HepG2 (cell line): ENCODE measurements around the gene GNB3. TPM values are rescaled to one million over a fixed set of nuclear protein-coding genes. Genes with fewer than 3 reads are reported as not detected.
A peak's percentile ranks its signal among the peaks of the same experiment; 100 is the strongest.

Experiments used
- ATF7-NPFF ChIP-seq: sonication (generic); formaldehyde crosslinking; IDR thresholded peaks from 2 replicates; pipeline ENCODE4 v1.8.1; 2023; ENCODE audit warnings: mild to moderate bottlenecking, low read depth, missing genetic modification reagents, moderate library complexity
- CENPX ChIP-seq: sonication (generic); formaldehyde crosslinking; IDR thresholded peaks from 2 replicates; pipeline ENCODE4 v1.9.0; 2021; ENCODE audit warnings: mild to moderate bottlenecking, missing genetic modification reagents, moderate library complexity
- HNRNPLL ChIP-seq: fragments of 200-400 bp; formaldehyde crosslinking; IDR thresholded peaks from 2 replicates; pipeline ENCODE4 v1.6.1; 2017; ENCODE audit warnings: mild to moderate bottlenecking, low read depth, low read length; ENCODE audit not compliant: poor library complexity, severe bottlenecking
- JUN ChIP-seq: sonication (generic); formaldehyde crosslinking; IDR thresholded peaks from 2 replicates; pipeline ENCODE4 v1.4.0; 2020; ENCODE audit warnings: mild to moderate bottlenecking, missing genetic modification reagents
- MIER2 ChIP-seq: IDR thresholded peaks from 2 replicates; pipeline ENCODE4 v1.6.1; 2016; ENCODE audit warnings: missing biosample characterization, missing genetic modification reagents
- NR2F2 ChIP-seq: IDR thresholded peaks from 2 replicates; pipeline ENCODE4 v1.6.1; 2012; ENCODE audit warnings: low read depth, inconsistent platforms, borderline replicate concordance
- SAP130 ChIP-seq: IDR thresholded peaks from 2 replicates; pipeline ENCODE4 v1.6.1; 2016; ENCODE audit warnings: low read depth
- SNAPC5 ChIP-seq: sonication (generic); formaldehyde crosslinking; IDR thresholded peaks from 2 replicates; pipeline ENCODE4 v1.8.1; 2023; ENCODE audit warnings: mild to moderate bottlenecking, missing genetic modification reagents, borderline replicate concordance
- TFAP4 ChIP-seq: sonication (generic); IDR thresholded peaks from 2 replicates; pipeline ENCODE4 v1.6.1; 2016; ENCODE audit warnings: low read depth, borderline replicate concordance
- TP53 ChIP-seq: sonication (generic); formaldehyde crosslinking; conservative IDR thresholded peaks from 2 replicates; pipeline ENCODE4 v1.4.0; 2020; ENCODE audit warnings: missing genetic modification reagents
- ZC3H13 ChIP-seq: sonication (generic); formaldehyde crosslinking; IDR thresholded peaks from 2 replicates; pipeline ENCODE4 v1.8.1; 2023; ENCODE audit warnings: mild to moderate bottlenecking, missing genetic modification reagents, moderate library complexity
- ZNF205 ChIP-seq: IDR thresholded peaks from 2 replicates; pipeline ENCODE4 v1.6.1; 2018; ENCODE audit warnings: missing biosample characterization, missing genetic modification reagents
- ZNF232 ChIP-seq: sonication (generic); formaldehyde crosslinking; IDR thresholded peaks from 2 replicates; pipeline ENCODE4 v1.4.0; 2020; ENCODE audit warnings: missing genetic modification reagents, borderline replicate concordance
- ZNF407 ChIP-seq: sonication (generic); formaldehyde crosslinking; IDR thresholded peaks from one replicate; pipeline ENCODE4 v1.5.1; 2020; ENCODE audit warnings: mild to moderate bottlenecking, missing genetic modification reagents; ENCODE audit errors: not compliant biosample characterization
- polyA plus RNA-seq, 8 experiments: library from polyadenylated mRNA; depleted of rRNA in 3 of 8; stranded (reverse) in 7 of 8; unstranded in 1 of 8; fragments of >200 nt; fragmentation: Illumina TruSeq in 4 of 8; extraction: Trizol in 4 of 8; gene quantifications; 2 replicates each; pipeline versions ENCODE4 v1.2.1 to v1.2.3, GENCODE V29; 2011 to 2016; ENCODE audit warnings: low read depth in 4 of 8, missing spikeins in 1 of 8, mixed read lengths in 1 of 8; ENCODE audit not compliant: insufficient read depth in 1 of 8
- total RNA-seq, 5 experiments: library from RNA; depleted of rRNA; stranded (reverse); fragments of >200 nt; fragmentation: Illumina TruSeq; extraction: Trizol; gene quantifications; 2 replicates each; pipeline ENCODE4 v1.2.3, GENCODE V29; 2016; ENCODE audit warnings: low read depth in 1 of 5
- TF ChIP-seq, protein P1 (sequence below): sonication (generic); formaldehyde crosslinking; conservative IDR thresholded peaks from 2 replicates; pipeline ENCODE4 v1.8.0; 2022; ENCODE audit warnings: missing genetic modification reagents
- TF ChIP-seq, protein P2 (sequence below): sonication (generic); formaldehyde crosslinking; IDR thresholded peaks from 2 replicates; pipeline ENCODE4 v1.4.0; 2020; ENCODE audit warnings: missing genetic modification reagents

The GNB3 gene
- total and polyA plus RNA-seq, 2 of the 13 experiments (the other 11 are each of a cell fraction or from before 2014, with no cell fraction given), result 1.3 to 3.6 TPM

- TF ChIP-seq HNRNPLL, result no peak
- no peak for TF ChIP-seq ZNF407
- no peak for TF ChIP-seq TP53 (CRISPR knock-in tag)
- TF ChIP-seq TFAP4, result no peak
- TF ChIP-seq, protein P1, sequence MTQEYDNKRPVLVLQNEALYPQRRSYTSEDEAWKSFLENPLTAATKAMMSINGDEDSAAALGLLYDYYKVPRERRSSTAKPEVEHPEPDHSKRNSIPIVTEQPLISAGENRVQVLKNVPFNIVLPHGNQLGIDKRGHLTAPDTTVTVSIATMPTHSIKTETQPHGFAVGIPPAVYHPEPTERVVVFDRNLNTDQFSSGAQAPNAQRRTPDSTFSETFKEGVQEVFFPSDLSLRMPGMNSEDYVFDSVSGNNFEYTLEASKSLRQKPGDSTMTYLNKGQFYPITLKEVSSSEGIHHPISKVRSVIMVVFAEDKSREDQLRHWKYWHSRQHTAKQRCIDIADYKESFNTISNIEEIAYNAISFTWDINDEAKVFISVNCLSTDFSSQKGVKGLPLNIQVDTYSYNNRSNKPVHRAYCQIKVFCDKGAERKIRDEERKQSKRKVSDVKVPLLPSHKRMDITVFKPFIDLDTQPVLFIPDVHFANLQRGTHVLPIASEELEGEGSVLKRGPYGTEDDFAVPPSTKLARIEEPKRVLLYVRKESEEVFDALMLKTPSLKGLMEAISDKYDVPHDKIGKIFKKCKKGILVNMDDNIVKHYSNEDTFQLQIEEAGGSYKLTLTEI (CRISPR knock-in tag), result no peak
- peak; percentile 35; the same call in 1 of the 2 replicates for TF ChIP-seq ZC3H13
- no peak for TF ChIP-seq ZNF205 (CRISPR knock-in tag)
- TF ChIP-seq ZNF232, result no peak
- TF ChIP-seq SNAPC5 (CRISPR knock-in tag), result no peak
- TF ChIP-seq, protein P2, sequence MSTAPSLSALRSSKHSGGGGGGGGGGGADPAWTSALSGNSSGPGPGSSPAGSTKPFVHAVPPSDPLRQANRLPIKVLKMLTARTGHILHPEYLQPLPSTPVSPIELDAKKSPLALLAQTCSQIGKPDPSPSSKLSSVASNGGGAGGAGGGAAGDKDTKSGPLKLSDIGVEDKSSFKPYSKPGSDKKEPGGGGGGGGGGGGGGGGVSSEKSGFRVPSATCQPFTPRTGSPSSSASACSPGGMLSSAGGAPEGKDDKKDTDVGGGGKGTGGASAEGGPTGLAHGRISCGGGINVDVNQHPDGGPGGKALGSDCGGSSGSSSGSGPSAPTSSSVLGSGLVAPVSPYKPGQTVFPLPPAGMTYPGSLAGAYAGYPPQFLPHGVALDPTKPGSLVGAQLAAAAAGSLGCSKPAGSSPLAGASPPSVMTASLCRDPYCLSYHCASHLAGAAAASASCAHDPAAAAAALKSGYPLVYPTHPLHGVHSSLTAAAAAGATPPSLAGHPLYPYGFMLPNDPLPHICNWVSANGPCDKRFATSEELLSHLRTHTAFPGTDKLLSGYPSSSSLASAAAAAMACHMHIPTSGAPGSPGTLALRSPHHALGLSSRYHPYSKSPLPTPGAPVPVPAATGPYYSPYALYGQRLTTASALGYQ, result no peak
- no peak for TF ChIP-seq JUN
- no peak for TF ChIP-seq MIER2 (CRISPR knock-in tag)
- TF ChIP-seq SAP130, result no peak
- no peak for TF ChIP-seq ATF7-NPFF (CRISPR knock-in tag)
- no peak for TF ChIP-seq CENPX (CRISPR knock-in tag)
- peak; percentile 15; the same call in 1 of the 2 replicates for TF ChIP-seq NR2F2
Observed at GRCh38 chr12:6871052-6871957, 30.6 kb downstream of the GNB3 start (continued).
